K562 (cell line): ENCODE results near the gene EEPD1. TPM values are rescaled to one million over a fixed set of nuclear protein-coding genes. Genes with fewer than 3 reads are reported as not detected.

Experiments used
- CC2D1A ChIP-seq: fragments of 450-650 bp; IDR thresholded peaks from 2 replicates; pipeline ENCODE4 v1.6.1; 2017; ENCODE audit warnings: mild to moderate bottlenecking
- CXXC5 ChIP-seq: fragments of 250-450 bp; sonication (Bioruptor Pico); IDR thresholded peaks from 2 replicates; pipeline ENCODE4 v1.8.0; 2022; ENCODE audit warnings: inconsistent platforms, mild to moderate bottlenecking, moderate library complexity
- EGR1 ChIP-seq: fragments of 450-650 bp; conservative IDR thresholded peaks from 2 replicates; pipeline ENCODE4 v1.6.1; 2017; ENCODE audit warnings: mild to moderate bottlenecking
- EZH2 ChIP-seq: IDR thresholded peaks from 2 replicates; pipeline ENCODE4 v1.6.1; 2012; ENCODE audit warnings: low read depth, mild to moderate bottlenecking, inconsistent platforms, low read length, borderline replicate concordance
- FOXA3 ChIP-seq, 2 experiments: fragments of 450-650 bp in 1 of 2; sonication (generic) in 1 of 2; formaldehyde crosslinking; IDR thresholded peaks in 1 of 2; conservative IDR thresholded peaks in 1 of 2; 2 replicates each; pipeline versions ENCODE4 v1.4.0 to v1.8.0; 2020 to 2022; ENCODE audit warnings: mild to moderate bottlenecking in 2 of 2, missing genetic modification reagents in 1 of 2
- FOXJ2 ChIP-seq: fragments of 200-800 bp; sonication (Bioruptor generic); IDR thresholded peaks from 2 replicates; pipeline ENCODE4 v1.6.1; 2016; ENCODE audit warnings: missing genetic modification characterization, missing compliant biosample characterization
- FUS ChIP-seq: fragments of 200-400 bp; formaldehyde crosslinking; optimal IDR thresholded peaks from 2 replicates; pipeline ENCODE3; 2017; ENCODE audit warnings: low read depth, low read length
- L3MBTL2 ChIP-seq: fragments of 450-650 bp; IDR thresholded peaks from 2 replicates; pipeline ENCODE4 v1.6.1; 2016; ENCODE audit warnings: mild to moderate bottlenecking, moderate library complexity
- MECOM ChIP-seq: fragments of 250-450 bp; sonication (Bioruptor Pico); IDR thresholded peaks from 2 replicates; pipeline ENCODE4 v1.8.0; 2022; ENCODE audit warnings: inconsistent platforms
- MED1 ChIP-seq: sonication (generic); formaldehyde crosslinking; IDR thresholded peaks from 2 replicates; pipeline ENCODE4 v1.8.1; 2023; ENCODE audit warnings: missing genetic modification reagents, borderline replicate concordance
- MEIS2 ChIP-seq: fragments of 450-650 bp; IDR thresholded peaks from 2 replicates; pipeline ENCODE4 v1.6.1; 2014; ENCODE audit warnings: mild to moderate bottlenecking; ENCODE audit not compliant: partially characterized antibody
- MTF1 ChIP-seq: fragments of 250-450 bp; sonication (Bioruptor Pico); IDR thresholded peaks from 2 replicates; pipeline ENCODE4 v1.9.0; 2021; ENCODE audit warnings: moderate library complexity, mild to moderate bottlenecking, inconsistent platforms, borderline replicate concordance
- MYBL2 ChIP-seq, 2 experiments: fragments of 450-650 bp in 1 of 2; sonication (generic) in 1 of 2; formaldehyde crosslinking in 1 of 2; IDR thresholded peaks; 2 replicates each; pipeline versions ENCODE4 v1.6.1 to v1.8.1; 2017 to 2022; ENCODE audit warnings: borderline replicate concordance in 1 of 2, inconsistent platforms in 1 of 2, low read depth in 1 of 2, mild to moderate bottlenecking in 1 of 2, missing genetic modification reagents in 1 of 2, moderate library complexity in 1 of 2
- SMAD2 ChIP-seq: fragments of 150-350 bp; IDR thresholded peaks from 2 replicates; pipeline ENCODE4 v1.6.1; 2014; ENCODE audit warnings: low read depth, mild to moderate bottlenecking, low read length
- TBL1XR1 ChIP-seq, 2 experiments: IDR thresholded peaks; 2 replicates each; pipeline ENCODE4 v1.6.1; 2012; ENCODE audit warnings: improper control_type of control experiment in 2 of 2, low read length in 2 of 2, mild to moderate bottlenecking in 1 of 2
- ZFP30 ChIP-seq: fragments of 250-450 bp; sonication (Bioruptor Pico); IDR thresholded peaks from 2 replicates; pipeline ENCODE4 v1.8.0; 2022; ENCODE audit warnings: moderate library complexity, mild to moderate bottlenecking, inconsistent platforms, borderline replicate concordance
- ZNF232 ChIP-seq: sonication (generic); formaldehyde crosslinking; IDR thresholded peaks from 2 replicates; pipeline ENCODE4 v1.8.0; 2022; ENCODE audit warnings: mild to moderate bottlenecking, missing genetic modification reagents
- ZNF253 ChIP-seq: fragments of 250-450 bp; sonication (Bioruptor Pico); conservative IDR thresholded peaks from 2 replicates; pipeline ENCODE4 v1.6.1; 2021; ENCODE audit warnings: mild to moderate bottlenecking
- ZNF41 ChIP-seq: fragments of 250-450 bp; sonication (Bioruptor Pico); conservative IDR thresholded peaks from 2 replicates; pipeline ENCODE4 v1.4.0; 2020; ENCODE audit warnings: mild to moderate bottlenecking
- ZNF551 ChIP-seq: fragments of 250-450 bp; sonication (Bioruptor Pico); IDR thresholded peaks from 2 replicates; pipeline ENCODE4 v1.5.0; 2021; ENCODE audit warnings: mild to moderate bottlenecking, moderate library complexity
- ZNF780A ChIP-seq: fragments of 250-450 bp; sonication (Bioruptor Pico); IDR thresholded peaks from 2 replicates; pipeline ENCODE4 v1.5.0; 2021; ENCODE audit warnings: mild to moderate bottlenecking
- polyA plus RNA-seq, 8 experiments: library from polyadenylated mRNA; depleted of rRNA in 4 of 8; stranded (reverse) in 5 of 8; unstranded in 3 of 8; fragments of >200 nt; fragmentation: Nextera tagmentation in 2 of 8; fragmentation: Illumina TruSeq in 1 of 8; extraction: Ambion mirVana in 2 of 8; extraction: Trizol in 1 of 8; gene quantifications; 2 replicates each; pipeline versions ENCODE4 v1.2.1 to v1.2.3, GENCODE V29; 2011 to 2014; ENCODE audit warnings: inconsistent platforms in 1 of 8, missing spikeins in 1 of 8
- total RNA-seq, 7 experiments: library from RNA; depleted of rRNA in 6 of 7; stranded (reverse); fragments of >200 nt in 6 of 7; fragmentation: Illumina TruSeq in 2 of 7; extraction: Trizol in 2 of 7; gene quantifications; 2 replicates each; pipeline versions ENCODE4 v1.2.1 to v1.2.3, GENCODE V29; 2011 to 2021; ENCODE audit warnings: low replicate concordance in 1 of 7
- TF ChIP-seq, protein P1 (sequence below), 2 experiments: fragments of 450-650 bp in 1 of 2; IDR thresholded peaks; 2 replicates each; pipeline ENCODE4 v1.6.1; 2011 to 2017; ENCODE audit warnings: low read depth in 2 of 2, antibody characterized with exemption in 1 of 2, borderline replicate concordance in 1 of 2, low read length in 1 of 2, mild to moderate bottlenecking in 1 of 2, mixed read lengths in 1 of 2; ENCODE audit not compliant: control insufficient read depth in 1 of 2
- TF ChIP-seq, protein P2 (sequence below): fragments of 250-450 bp; sonication (Bioruptor Pico); IDR thresholded peaks from 2 replicates; pipeline ENCODE4 v1.4.0; 2020; ENCODE audit warnings: borderline replicate concordance

The EEPD1 gene
- total and polyA plus RNA-seq, 9 of the 15 experiments (the other 6 are each of a cell fraction or from before 2014, with no cell fraction given) = 0.01 to 1.5 (median 0.74) TPM; not detected in 1

DNA sequence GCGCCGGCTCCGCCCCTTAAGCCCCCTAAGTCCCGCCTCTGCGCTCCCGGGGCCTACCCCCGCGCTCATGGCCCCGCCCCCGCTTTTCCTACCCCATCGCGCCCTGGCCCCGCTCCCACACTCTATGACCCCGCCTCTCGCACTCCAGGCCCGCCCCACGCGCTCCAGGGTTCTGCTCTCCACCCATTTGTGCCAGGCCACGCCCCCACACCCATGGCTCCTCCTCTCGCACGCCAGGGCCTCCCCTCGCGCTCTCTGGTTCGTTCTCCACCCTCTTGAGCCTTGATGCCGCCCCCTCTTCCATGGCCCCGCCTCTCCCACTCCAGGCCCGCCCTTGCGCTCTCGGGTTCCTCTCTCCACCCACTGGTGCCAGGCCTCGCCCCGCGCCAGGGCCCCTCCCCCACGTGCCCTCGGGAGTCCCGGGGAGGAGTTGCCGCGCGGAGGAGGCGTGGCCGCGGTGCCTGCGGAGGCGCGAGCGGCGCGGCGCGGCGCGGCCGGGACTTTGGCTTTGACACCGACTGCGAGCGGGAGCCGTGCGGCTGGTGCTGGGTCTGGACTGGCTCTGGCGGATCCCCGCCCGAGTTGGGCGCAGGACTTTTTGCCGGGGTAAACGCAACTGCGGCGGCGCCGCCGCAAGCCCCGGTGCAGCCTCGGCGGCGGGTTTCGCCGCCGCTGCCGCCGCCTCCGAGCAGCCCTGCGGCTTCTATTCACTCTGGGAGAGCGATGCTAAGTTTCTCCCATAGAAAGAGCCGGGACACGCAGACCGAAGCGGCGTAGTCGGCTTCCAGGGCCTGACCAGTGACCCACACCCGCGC is at the start of gene EEPD1 (continued):
- TF ChIP-seq, protein P1, sequence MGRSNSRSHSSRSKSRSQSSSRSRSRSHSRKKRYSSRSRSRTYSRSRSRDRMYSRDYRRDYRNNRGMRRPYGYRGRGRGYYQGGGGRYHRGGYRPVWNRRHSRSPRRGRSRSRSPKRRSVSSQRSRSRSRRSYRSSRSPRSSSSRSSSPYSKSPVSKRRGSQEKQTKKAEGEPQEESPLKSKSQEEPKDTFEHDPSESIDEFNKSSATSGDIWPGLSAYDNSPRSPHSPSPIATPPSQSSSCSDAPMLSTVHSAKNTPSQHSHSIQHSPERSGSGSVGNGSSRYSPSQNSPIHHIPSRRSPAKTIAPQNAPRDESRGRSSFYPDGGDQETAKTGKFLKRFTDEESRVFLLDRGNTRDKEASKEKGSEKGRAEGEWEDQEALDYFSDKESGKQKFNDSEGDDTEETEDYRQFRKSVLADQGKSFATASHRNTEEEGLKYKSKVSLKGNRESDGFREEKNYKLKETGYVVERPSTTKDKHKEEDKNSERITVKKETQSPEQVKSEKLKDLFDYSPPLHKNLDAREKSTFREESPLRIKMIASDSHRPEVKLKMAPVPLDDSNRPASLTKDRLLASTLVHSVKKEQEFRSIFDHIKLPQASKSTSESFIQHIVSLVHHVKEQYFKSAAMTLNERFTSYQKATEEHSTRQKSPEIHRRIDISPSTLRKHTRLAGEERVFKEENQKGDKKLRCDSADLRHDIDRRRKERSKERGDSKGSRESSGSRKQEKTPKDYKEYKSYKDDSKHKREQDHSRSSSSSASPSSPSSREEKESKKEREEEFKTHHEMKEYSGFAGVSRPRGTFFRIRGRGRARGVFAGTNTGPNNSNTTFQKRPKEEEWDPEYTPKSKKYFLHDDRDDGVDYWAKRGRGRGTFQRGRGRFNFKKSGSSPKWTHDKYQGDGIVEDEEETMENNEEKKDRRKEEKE (IDR thresholded peaks at IDR 0.05; ENCODE audit: borderline replicate concordance in 1 of 2, control insufficient read depth in 1 of 2, low read depth in 2 of 2, low read length in 1 of 2) = no peak
- TF ChIP-seq FOXJ2 (tag) (no peak), MYBL2 (IDR thresholded peaks at IDR 0.05; ENCODE audit: low read depth) (no peak), MYBL2 (CRISPR knock-in tag; IDR thresholded peaks at IDR 0.05; ENCODE audit: borderline replicate concordance) (no peak), SMAD2 (no peak), L3MBTL2 (peak; percentile 82), ZNF253 (CRISPR knock-in tag) (no peak), MED1 (no peak), TBL1XR1 (IDR thresholded peaks at IDR 0.05; ENCODE audit: low read length in 2 of 2) (no peak), ZNF232 (CRISPR knock-in tag) (no peak), MTF1 (no peak), ZNF551 (CRISPR knock-in tag) (no peak), ZNF41 (no peak), CC2D1A (no peak), ZNF780A (CRISPR knock-in tag) (no peak), FUS (no peak), FOXA3 (CRISPR knock-in tag; conservative IDR thresholded peaks at IDR 0.05 in 1 of 2, IDR thresholded peaks at IDR 0.05 in 1 of 2) (no peak), MEIS2 (no peak), CXXC5 (CRISPR knock-in tag) (peak; percentile 82), EZH2 (no peak), MECOM (CRISPR knock-in tag) (no peak), ZFP30 (CRISPR knock-in tag) (no peak), EGR1 (peak; percentile 95)
- TF ChIP-seq, protein P2, sequence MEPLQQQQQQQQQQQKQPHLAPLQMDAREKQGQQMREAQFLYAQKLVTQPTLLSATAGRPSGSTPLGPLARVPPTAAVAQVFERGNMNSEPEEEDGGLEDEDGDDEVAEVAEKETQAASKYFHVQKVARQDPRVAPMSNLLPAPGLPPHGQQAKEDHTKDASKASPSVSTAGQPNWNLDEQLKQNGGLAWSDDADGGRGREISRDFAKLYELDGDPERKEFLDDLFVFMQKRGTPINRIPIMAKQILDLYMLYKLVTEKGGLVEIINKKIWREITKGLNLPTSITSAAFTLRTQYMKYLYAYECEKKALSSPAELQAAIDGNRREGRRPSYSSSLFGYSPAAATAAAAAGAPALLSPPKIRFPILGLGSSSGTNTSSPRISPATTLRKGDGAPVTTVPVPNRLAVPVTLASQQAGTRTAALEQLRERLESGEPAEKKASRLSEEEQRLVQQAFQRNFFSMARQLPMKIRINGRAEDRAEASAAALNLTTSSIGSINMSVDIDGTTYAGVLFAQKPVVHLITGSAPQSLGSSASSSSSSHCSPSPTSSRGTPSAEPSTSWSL (CRISPR knock-in tag) = no peak
